Calu3 (cell line): Measurements from ENCODE around the gene CIB1. TPM values are rescaled to one million over a fixed set of nuclear protein-coding genes. Genes with fewer than 3 reads are reported as not detected.

Experiments
- BruUV-seq: library from RNA; stranded (reverse); fragments of 400-500 nt; replicated peaks from 2 replicates; lab custom pipeline; 2021; lab: Mats Ljungman, UMichigan
- CTCF ChIA-PET: fragments of 300-600 bp; sonication (Branson Sonifier 250); formaldehyde crosslinking; loops from one replicate; lab custom pipeline; 2022; ENCODE audit warnings: antibody characterized with exemption; lab: Charles Lee
- DNase-seq: peaks from one replicate; pipeline ENCODE4 v3.0.0; 2022
- H3K27ac Mint-ChIP-seq: one replicate; pipeline ENCODE4 v1.8.0; 2022; ENCODE audit warnings: mixed read lengths; ENCODE audit not compliant: unreplicated experiment
- H3K27me3 Mint-ChIP-seq: one replicate; pipeline ENCODE4 v1.8.0; 2022; ENCODE audit warnings: mixed read lengths; ENCODE audit not compliant: unreplicated experiment
- H3K36me3 Mint-ChIP-seq: one replicate; pipeline ENCODE4 v1.8.0; 2022; ENCODE audit warnings: mild to moderate bottlenecking, moderate library complexity, mixed read lengths; ENCODE audit not compliant: insufficient read depth, unreplicated experiment
- H3K4me1 Mint-ChIP-seq: one replicate; pipeline ENCODE4 v1.8.0; 2022; ENCODE audit warnings: mild to moderate bottlenecking, low read depth, mixed read lengths; ENCODE audit not compliant: unreplicated experiment
- H3K4me3 Mint-ChIP-seq: one replicate; pipeline ENCODE4 v1.8.0; 2022; ENCODE audit warnings: mild to moderate bottlenecking, low read depth, moderate library complexity, mixed read lengths; ENCODE audit not compliant: unreplicated experiment
- H3K9me3 Mint-ChIP-seq: one replicate; pipeline ENCODE4 v1.8.0; 2022; ENCODE audit warnings: low read depth, mixed read lengths; ENCODE audit not compliant: unreplicated experiment
- CTCF ChIP-seq: fragments of 200-600 bp; IDR thresholded peaks from one replicate; pipeline ENCODE4 v1.8.0; 2022; ENCODE audit warnings: antibody characterized with exemption; ENCODE audit not compliant: unreplicated experiment
- intact Hi-C: fragments of 100-400 bp; cut with micrococcal nuclease; formaldehyde crosslinking; loops from one replicate; pipeline ENCODE4 v1.10.0; 2022; ENCODE audit not compliant: unreplicated experiment
- total RNA-seq: library from RNA; stranded (reverse); gene quantifications from 2 replicates; pipeline ENCODE4 v1.2.3, GENCODE V29; 2022

Gene CIB1
- total RNA-seq, 1 experiment from 2014 or later: 82.8 TPM

- no peak for TF ChIP-seq CTCF
- Mint-ChIP-seq H3K4me3 (no peak overlapping the region), H3K9me3 (no peaks in the 10 kb centered on the region), H3K36me3 (peaks cover 78% of the 10 kb centered on the region), H3K27me3 (no peaks in the 10 kb centered on the region), H3K4me1 (peaks cover 17% of the 10 kb centered on the region), H3K27ac (no peak overlapping the region)
- BruUV-seq: no TSS peak
- DNase-seq: no peak
- intact Hi-C loops: no loop called here
- CTCF ChIA-PET: no interaction called here
These were observed 5.6 kb downstream of the CIB1 start for GRCh38 chr15:90227816-90228772.

GRCh38 chr15:90227336-90227735 lies 6.4 kb downstream of the CIB1 start:
- Mint-ChIP-seq H3K4me3 (no peak overlapping the region), H3K27me3 (no peaks in the 10 kb centered on the region), H3K4me1 (peaks cover 11% of the 10 kb centered on the region), H3K9me3 (no peaks in the 10 kb centered on the region), H3K27ac (no peak overlapping the region), H3K36me3 (peaks cover 78% of the 10 kb centered on the region)
- no peak for DNase-seq
- TF ChIP-seq CTCF: no peak
- intact Hi-C loops: no loop called here
- BruUV-seq: no TSS peak
- CTCF ChIA-PET: no interaction called here

GRCh38 chr15:90225504-90226234 lies 8.1 kb downstream of the CIB1 start:
- Mint-ChIP-seq H3K36me3 (peaks cover 80% of the 10 kb centered on the region), H3K9me3 (no peaks in the 10 kb centered on the region), H3K4me1 (peaks cover 16% of the 10 kb centered on the region), H3K27ac (no peak overlapping the region), H3K4me3 (no peak overlapping the region), H3K27me3 (no peaks in the 10 kb centered on the region)
- intact Hi-C loops: no loop called here
- no peak for DNase-seq
- CTCF ChIA-PET: no interaction called here
- no TSS peak for BruUV-seq
- no peak for TF ChIP-seq CTCF

- H3K4me3 Mint-ChIP-seq: no peak overlapping the region
- CTCF ChIA-PET: no interaction called here
- intact Hi-C loops: no loop called here
- DNase-seq: no peak
- H3K9me3 Mint-ChIP-seq: no peaks in the 10 kb centered on the region
- TF ChIP-seq CTCF: no peak
- no peak overlapping the region for H3K27ac Mint-ChIP-seq
- peaks cover 14% of the 10 kb centered on the region for H3K4me1 Mint-ChIP-seq
- peaks cover 78% of the 10 kb centered on the region for H3K36me3 Mint-ChIP-seq
- BruUV-seq: no TSS peak
- H3K27me3 Mint-ChIP-seq: no peaks in the 10 kb centered on the region
These were observed 8.7 kb downstream of the CIB1 start for GRCh38 chr15:90225047-90225446.
